Measurements from ENCODE around the gene PTPRE. TPM values are rescaled to one million over a fixed set of nuclear protein-coding genes. Genes with fewer than 3 reads are reported as not detected.

PTPRE gene
- polyA plus RNA-seq, 1 donor (not counting 4 experiments of a cell fraction or from before 2014, with no cell fraction given) = 15.1 TPM

- H3K4me1 ChIP-seq (ENCODE audit: control insufficient read depth, extremely low read depth, insufficient read depth, low read length) = no peaks in the 10 kb centered on the region
- H3K27ac ChIP-seq (ENCODE audit: control insufficient read depth, insufficient read depth, low read length) = no peak within 1 kb of the TSS
- no peak within 1 kb of the TSS for H3K4me3 ChIP-seq (ENCODE audit: control insufficient read depth in 2 of 3, extremely low read depth in 1 of 3, insufficient read depth in 2 of 3, low read depth in 1 of 3, low read length in 3 of 3)
- no peaks in the 10 kb centered on the region for H3K9me1 ChIP-seq (ENCODE audit: control insufficient read depth, extremely low read depth, insufficient read depth, low read length)
- no peak within 1 kb of the TSS for H3K9ac ChIP-seq (ENCODE audit: control insufficient read depth, extremely low read depth, insufficient read depth, low read length)
- no peaks in the 10 kb centered on the region for H3K36me3 ChIP-seq (ENCODE audit: control insufficient read depth in 2 of 2, extremely low read depth in 1 of 2, insufficient read depth in 2 of 2, low read length in 2 of 2)
- no peak within 1 kb of the TSS for H2AFZ ChIP-seq (ENCODE audit: control insufficient read depth, low read length)
- H3K79me2 ChIP-seq (ENCODE audit: control insufficient read depth, insufficient read depth, low read length) = no peaks in the 10 kb centered on the region
- TF ChIP-seq EZH2 (IDR thresholded peaks at IDR 0.05; ENCODE audit: low read length) (no peak), CTCF (optimal IDR thresholded peaks at IDR 0.05 in 1 of 3, IDR thresholded peaks at IDR 0.05 in 1 of 3, conservative IDR thresholded peaks at IDR 0.05 in 1 of 3; ENCODE audit: extremely low read depth in 1 of 3, insufficient read depth in 2 of 3, low read length in 3 of 3) (no peak)
- no peak for FAIRE-seq
- dilution Hi-C loops (cut with MboI; ENCODE audit: extremely low pct_ligation_motif_present, low sequenced_read_pairs) = no loop called here
- no peaks in the 10 kb centered on the region for H3K9me3 ChIP-seq (ENCODE audit: control insufficient read depth, low read depth, low read length)
- H4K20me1 ChIP-seq (ENCODE audit: control insufficient read depth, extremely low read depth, insufficient read depth, low read length) = no peaks in the 10 kb centered on the region
- H3K27me3 ChIP-seq (ENCODE audit: control insufficient read depth, extremely low read depth, insufficient read depth, low read length) = peaks cover 8% of the 10 kb centered on the region
- no peak within 1 kb of the TSS for H3K4me2 ChIP-seq (ENCODE audit: control insufficient read depth, extremely low read depth, insufficient read depth, low read depth, low read length)
- no peak for DNase-seq (ENCODE audit: low read depth, low spot score)
These were observed 14.2 kb upstream of the PTPRE start, which contains the start of gene CLRN3 for GRCh38 chr10:127892743-127893142. Gene CLRN3, minus strand, starts transcription at chr10:127892941. Its CDS starts 157 bp downstream, at chr10:127892784.

GRCh38 chr10:127894146-127894545 is 12.8 kb upstream of the PTPRE start:
- no peak overlapping the region for H3K27ac ChIP-seq (ENCODE audit: control insufficient read depth, insufficient read depth, low read length)

More at GRCh38 chr10:127894146-127894545, 12.8 kb upstream of the PTPRE start:
- Histone ChIP-seq H3K9me3 (ENCODE audit: control insufficient read depth, low read depth, low read length) (no peaks in the 10 kb centered on the region), H3K9ac (ENCODE audit: control insufficient read depth, extremely low read depth, insufficient read depth, low read length) (no peak overlapping the region), H3K4me2 (ENCODE audit: control insufficient read depth, extremely low read depth, insufficient read depth, low read depth, low read length) (no peak overlapping the region), H3K9me1 (ENCODE audit: control insufficient read depth, extremely low read depth, insufficient read depth, low read length) (no peaks in the 10 kb centered on the region), H3K4me3 (ENCODE audit: control insufficient read depth in 2 of 3, extremely low read depth in 1 of 3, insufficient read depth in 2 of 3, low read depth in 1 of 3, low read length in 3 of 3) (no peak overlapping the region), H4K20me1 (ENCODE audit: control insufficient read depth, extremely low read depth, insufficient read depth, low read length) (no peaks in the 10 kb centered on the region), H3K4me1 (ENCODE audit: control insufficient read depth, extremely low read depth, insufficient read depth, low read length) (no peaks in the 10 kb centered on the region), H3K27me3 (ENCODE audit: control insufficient read depth, extremely low read depth, insufficient read depth, low read length) (no peaks in the 10 kb centered on the region), H3K36me3 (ENCODE audit: control insufficient read depth in 2 of 2, extremely low read depth in 1 of 2, insufficient read depth in 2 of 2, low read length in 2 of 2) (no peaks in the 10 kb centered on the region), H3K79me2 (ENCODE audit: control insufficient read depth, insufficient read depth, low read length) (no peaks in the 10 kb centered on the region), H2AFZ (ENCODE audit: control insufficient read depth, low read length) (no peak overlapping the region)
- no peak for TF ChIP-seq CTCF (optimal IDR thresholded peaks at IDR 0.05 in 1 of 3, IDR thresholded peaks at IDR 0.05 in 1 of 3, conservative IDR thresholded peaks at IDR 0.05 in 1 of 3; ENCODE audit: extremely low read depth in 1 of 3, insufficient read depth in 2 of 3, low read length in 3 of 3)
- no peak for TF ChIP-seq EZH2 (IDR thresholded peaks at IDR 0.05; ENCODE audit: low read length)
- dilution Hi-C loops (cut with MboI; ENCODE audit: extremely low pct_ligation_motif_present, low sequenced_read_pairs) = no loop called here
- no peak for FAIRE-seq
- no peak for DNase-seq (ENCODE audit: low read depth, low spot score)

All from keratinocyte (primary cell).